Placental pericyte (primary cell): Measurements from ENCODE around the gene RBM27. TPM values are rescaled to one million over a fixed set of nuclear protein-coding genes. Genes with fewer than 3 reads are reported as not detected.

Experiments
- small RNA-seq: library from RNA; depleted of rRNA; stranded (forward); fragments of <200 nt; gene quantifications from one replicate; pipeline ENCODE3, GENCODE V24; 2012; ENCODE audit warnings: low replicate concordance
- total RNA-seq: library from RNA; depleted of rRNA; stranded (reverse); fragments of >200 nt; gene quantifications from 2 replicates; pipeline ENCODE4 v1.2.3, GENCODE V29; 2012

RBM27 gene, protein sequence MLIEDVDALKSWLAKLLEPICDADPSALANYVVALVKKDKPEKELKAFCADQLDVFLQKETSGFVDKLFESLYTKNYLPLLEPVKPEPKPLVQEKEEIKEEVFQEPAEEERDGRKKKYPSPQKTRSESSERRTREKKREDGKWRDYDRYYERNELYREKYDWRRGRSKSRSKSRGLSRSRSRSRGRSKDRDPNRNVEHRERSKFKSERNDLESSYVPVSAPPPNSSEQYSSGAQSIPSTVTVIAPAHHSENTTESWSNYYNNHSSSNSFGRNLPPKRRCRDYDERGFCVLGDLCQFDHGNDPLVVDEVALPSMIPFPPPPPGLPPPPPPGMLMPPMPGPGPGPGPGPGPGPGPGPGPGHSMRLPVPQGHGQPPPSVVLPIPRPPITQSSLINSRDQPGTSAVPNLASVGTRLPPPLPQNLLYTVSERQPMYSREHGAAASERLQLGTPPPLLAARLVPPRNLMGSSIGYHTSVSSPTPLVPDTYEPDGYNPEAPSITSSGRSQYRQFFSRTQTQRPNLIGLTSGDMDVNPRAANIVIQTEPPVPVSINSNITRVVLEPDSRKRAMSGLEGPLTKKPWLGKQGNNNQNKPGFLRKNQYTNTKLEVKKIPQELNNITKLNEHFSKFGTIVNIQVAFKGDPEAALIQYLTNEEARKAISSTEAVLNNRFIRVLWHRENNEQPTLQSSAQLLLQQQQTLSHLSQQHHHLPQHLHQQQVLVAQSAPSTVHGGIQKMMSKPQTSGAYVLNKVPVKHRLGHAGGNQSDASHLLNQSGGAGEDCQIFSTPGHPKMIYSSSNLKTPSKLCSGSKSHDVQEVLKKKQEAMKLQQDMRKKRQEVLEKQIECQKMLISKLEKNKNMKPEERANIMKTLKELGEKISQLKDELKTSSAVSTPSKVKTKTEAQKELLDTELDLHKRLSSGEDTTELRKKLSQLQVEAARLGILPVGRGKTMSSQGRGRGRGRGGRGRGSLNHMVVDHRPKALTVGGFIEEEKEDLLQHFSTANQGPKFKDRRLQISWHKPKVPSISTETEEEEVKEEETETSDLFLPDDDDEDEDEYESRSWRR
- 14.4 and 30.4 TPM in 2 replicates for total RNA-seq

DNA sequence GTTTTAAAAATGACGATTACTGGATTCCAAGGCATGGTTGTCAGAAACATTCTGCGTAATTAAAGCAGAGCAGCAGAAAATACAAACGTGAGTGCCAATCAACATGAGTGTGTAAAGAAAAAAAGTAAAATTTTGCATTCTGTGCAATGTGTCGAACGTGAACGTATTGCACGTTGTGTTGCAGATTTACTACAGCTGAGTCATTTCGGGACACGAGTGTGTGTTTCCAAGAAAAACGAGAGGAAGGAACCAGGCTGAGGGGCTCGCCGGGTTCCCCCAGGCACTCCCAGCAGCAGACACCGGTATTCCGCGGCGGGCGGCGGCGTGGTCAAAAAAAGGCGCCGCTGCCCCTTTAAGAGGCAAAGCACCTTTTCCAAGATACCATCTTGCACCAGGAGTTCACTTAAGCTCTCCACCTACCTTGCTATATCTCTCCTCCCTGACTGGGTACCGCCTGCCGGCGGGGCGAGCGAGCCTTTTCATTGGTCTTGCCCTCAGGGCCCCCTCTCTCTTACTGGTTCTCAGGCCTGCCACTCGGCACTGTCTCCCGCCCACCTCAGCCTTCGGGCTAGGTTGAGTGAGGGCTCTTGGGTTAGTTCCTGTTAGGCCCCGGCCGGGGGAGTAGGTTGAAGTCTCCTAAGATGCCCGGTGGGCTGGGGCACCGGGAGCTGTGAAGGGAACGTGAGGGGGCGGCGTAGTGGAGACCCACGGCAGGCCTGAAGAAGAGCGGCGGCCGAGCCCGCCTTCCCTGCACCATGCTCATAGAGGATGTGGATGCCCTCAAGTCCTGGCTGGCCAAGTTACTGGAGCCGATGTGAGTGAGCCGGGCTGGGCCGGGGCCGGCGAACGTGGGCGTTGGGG, at the start of gene RBM27:
Gene RBM27 (plus strand): TSS at position 595 of the 861 bp plus-strand sequence. CDS start 161 bp downstream, at position 756.

Small RNAs within 50 kb of the gene (small RNA-seq; reads per million reads assigned to genes)
- gene RNU7-180P: not detected

Other genes starting within 250 kb of the RBM27 start
- gene PLAC8L1, start 98.0 kb upstream of the RBM27 start, total RNA-seq: not detected in 2 replicates
- 93.3 and 150 TPM in 2 replicates for gene LARS1, start 21.0 kb upstream of the RBM27 start, total RNA-seq
- gene POU4F3, start 135.2 kb downstream of the RBM27 start, total RNA-seq: under 0.01 TPM in 1 of 2 replicates, not detected in the other
- gene TCERG1, start 243.7 kb downstream of the RBM27 start, total RNA-seq: 41.4 and 104 TPM in 2 replicates